Measurements from ENCODE around the gene S100A2. TPM values are rescaled to one million over a fixed set of nuclear protein-coding genes. Genes with fewer than 3 reads are reported as not detected.

S100A2 gene
- total and polyA plus RNA-seq, 2 of the 13 experiments (the other 11 are each of a cell fraction or from before 2014, with no cell fraction given): 1.2 TPM

DNA sequence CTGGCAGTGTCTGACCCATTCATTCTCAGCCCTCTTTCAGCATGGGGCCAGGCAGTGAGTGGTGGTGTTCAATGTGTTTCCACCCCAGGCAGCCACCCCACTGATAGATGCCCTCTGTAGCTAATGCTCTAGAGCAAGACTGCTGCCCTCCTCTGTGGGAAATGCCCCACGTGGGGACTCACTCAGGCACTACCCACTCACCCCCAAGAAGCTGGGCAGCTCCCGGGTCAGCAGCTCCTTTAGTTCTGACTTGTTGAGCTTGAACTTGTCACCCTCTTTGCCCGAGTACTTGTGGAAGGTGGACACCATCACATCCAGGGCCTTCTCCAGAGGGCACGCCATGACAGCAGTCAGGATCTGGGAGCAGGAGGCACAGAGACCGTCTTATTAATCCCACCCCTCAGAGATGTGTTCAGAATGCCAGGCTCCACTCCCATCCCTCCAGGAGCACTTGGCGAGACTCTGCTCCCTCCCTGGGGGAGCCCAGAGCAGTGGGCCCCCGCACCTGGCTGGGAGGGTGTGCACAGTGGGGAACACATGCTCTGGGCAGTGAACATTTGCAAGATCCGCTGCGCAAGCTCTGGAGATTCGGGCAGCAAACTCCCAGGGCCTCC, 21.1 kb downstream of the S100A2 start (continued):
- TF ChIP-seq, protein P1, sequence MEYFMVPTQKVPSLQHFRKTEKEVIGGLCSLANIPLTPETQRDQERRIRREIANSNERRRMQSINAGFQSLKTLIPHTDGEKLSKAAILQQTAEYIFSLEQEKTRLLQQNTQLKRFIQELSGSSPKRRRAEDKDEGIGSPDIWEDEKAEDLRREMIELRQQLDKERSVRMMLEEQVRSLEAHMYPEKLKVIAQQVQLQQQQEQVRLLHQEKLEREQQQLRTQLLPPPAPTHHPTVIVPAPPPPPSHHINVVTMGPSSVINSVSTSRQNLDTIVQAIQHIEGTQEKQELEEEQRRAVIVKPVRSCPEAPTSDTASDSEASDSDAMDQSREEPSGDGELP (IDR thresholded peaks at IDR 0.05; ENCODE audit: borderline replicate concordance, low read depth): no peak
- TF ChIP-seq SRF (IDR thresholded peaks at IDR 0.05; ENCODE audit: low read depth, low read length): no peak
- no peak for TF ChIP-seq ZNF749 (CRISPR knock-in tag; IDR thresholded peaks at IDR 0.05; ENCODE audit: borderline replicate concordance)
- no peak for TF ChIP-seq ZNF589 (CRISPR knock-in tag; conservative IDR thresholded peaks at IDR 0.05)
- TF ChIP-seq, protein P2, sequence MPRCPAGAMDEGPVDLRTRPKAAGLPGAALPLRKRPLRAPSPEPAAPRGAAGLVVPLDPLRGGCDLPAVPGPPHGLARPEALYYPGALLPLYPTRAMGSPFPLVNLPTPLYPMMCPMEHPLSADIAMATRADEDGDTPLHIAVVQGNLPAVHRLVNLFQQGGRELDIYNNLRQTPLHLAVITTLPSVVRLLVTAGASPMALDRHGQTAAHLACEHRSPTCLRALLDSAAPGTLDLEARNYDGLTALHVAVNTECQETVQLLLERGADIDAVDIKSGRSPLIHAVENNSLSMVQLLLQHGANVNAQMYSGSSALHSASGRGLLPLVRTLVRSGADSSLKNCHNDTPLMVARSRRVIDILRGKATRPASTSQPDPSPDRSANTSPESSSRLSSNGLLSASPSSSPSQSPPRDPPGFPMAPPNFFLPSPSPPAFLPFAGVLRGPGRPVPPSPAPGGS (CRISPR knock-in tag; IDR thresholded peaks at IDR 0.05): 0 out of 2 replicates have a peak, but pooled peaks have one; percentile 41
- no peak for TF ChIP-seq ZNF567 (CRISPR knock-in tag; IDR thresholded peaks at IDR 0.05; ENCODE audit: borderline replicate concordance)
- TF ChIP-seq ZNF383 (CRISPR knock-in tag; IDR thresholded peaks at IDR 0.05; ENCODE audit: borderline replicate concordance): no peak
- no peak for TF ChIP-seq ISL2 (CRISPR knock-in tag; IDR thresholded peaks at IDR 0.05)
- TF ChIP-seq TAF1 (CRISPR knock-in tag; IDR thresholded peaks at IDR 0.05): peak; percentile 43; the same call in 1 of the 2 replicates
- TF ChIP-seq ATF7 (IDR thresholded peaks at IDR 0.05): no peak
- TF ChIP-seq ATF7 (CRISPR knock-in tag; IDR thresholded peaks at IDR 0.05): 0 out of 2 replicates have a peak, but pooled peaks have one; percentile 29
- TF ChIP-seq, protein P3, sequence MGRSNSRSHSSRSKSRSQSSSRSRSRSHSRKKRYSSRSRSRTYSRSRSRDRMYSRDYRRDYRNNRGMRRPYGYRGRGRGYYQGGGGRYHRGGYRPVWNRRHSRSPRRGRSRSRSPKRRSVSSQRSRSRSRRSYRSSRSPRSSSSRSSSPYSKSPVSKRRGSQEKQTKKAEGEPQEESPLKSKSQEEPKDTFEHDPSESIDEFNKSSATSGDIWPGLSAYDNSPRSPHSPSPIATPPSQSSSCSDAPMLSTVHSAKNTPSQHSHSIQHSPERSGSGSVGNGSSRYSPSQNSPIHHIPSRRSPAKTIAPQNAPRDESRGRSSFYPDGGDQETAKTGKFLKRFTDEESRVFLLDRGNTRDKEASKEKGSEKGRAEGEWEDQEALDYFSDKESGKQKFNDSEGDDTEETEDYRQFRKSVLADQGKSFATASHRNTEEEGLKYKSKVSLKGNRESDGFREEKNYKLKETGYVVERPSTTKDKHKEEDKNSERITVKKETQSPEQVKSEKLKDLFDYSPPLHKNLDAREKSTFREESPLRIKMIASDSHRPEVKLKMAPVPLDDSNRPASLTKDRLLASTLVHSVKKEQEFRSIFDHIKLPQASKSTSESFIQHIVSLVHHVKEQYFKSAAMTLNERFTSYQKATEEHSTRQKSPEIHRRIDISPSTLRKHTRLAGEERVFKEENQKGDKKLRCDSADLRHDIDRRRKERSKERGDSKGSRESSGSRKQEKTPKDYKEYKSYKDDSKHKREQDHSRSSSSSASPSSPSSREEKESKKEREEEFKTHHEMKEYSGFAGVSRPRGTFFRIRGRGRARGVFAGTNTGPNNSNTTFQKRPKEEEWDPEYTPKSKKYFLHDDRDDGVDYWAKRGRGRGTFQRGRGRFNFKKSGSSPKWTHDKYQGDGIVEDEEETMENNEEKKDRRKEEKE (IDR thresholded peaks at IDR 0.05): no peak
- TF ChIP-seq ZNF12 (CRISPR knock-in tag; IDR thresholded peaks at IDR 0.05): no peak
- TF ChIP-seq EP300 (IDR thresholded peaks at IDR 0.05; ENCODE audit: low read depth in 2 of 2, low read length in 2 of 2): no peak
- no peak for TF ChIP-seq EP300 (CRISPR knock-in tag; IDR thresholded peaks at IDR 0.05; ENCODE audit: borderline replicate concordance)
- TF ChIP-seq NFKB2 (CRISPR knock-in tag; IDR thresholded peaks at IDR 0.05; ENCODE audit: borderline replicate concordance): no peak
- TF ChIP-seq ZNF331 (CRISPR knock-in tag; IDR thresholded peaks at IDR 0.05): no peak
- TF ChIP-seq NCOA1 (CRISPR knock-in tag; IDR thresholded peaks at IDR 0.05): no peak
- 0 out of 2 replicates have a peak, but pooled peaks have one; percentile 18 for TF ChIP-seq ZBTB38 (CRISPR knock-in tag; IDR thresholded peaks at IDR 0.05)
- TF ChIP-seq, protein P4, sequence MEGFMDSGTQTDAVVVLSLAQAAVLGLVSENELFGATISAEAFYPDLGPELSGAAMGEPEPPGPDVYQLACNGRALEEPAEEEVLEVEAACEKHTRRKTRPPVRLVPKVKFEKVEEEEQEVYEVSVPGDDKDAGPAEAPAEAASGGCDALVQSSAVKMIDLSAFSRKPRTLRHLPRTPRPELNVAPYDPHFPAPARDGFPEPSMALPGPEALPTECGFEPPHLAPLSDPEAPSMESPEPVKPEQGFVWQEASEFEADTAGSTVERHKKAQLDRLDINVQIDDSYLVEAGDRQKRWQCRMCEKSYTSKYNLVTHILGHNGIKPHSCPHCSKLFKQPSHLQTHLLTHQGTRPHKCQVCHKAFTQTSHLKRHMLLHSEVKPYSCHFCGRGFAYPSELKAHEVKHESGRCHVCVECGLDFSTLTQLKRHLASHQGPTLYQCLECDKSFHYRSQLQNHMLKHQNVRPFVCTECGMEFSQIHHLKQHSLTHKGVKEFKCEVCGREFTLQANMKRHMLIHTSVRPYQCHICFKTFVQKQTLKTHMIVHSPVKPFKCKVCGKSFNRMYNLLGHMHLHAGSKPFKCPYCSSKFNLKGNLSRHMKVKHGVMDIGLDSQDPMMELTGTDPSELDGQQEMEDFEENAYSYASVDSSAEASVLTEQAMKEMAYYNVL (CRISPR knock-in tag; IDR thresholded peaks at IDR 0.05; ENCODE audit: borderline replicate concordance): no peak
- no peak for TF ChIP-seq ZNF367 (CRISPR knock-in tag; IDR thresholded peaks at IDR 0.05; ENCODE audit: borderline replicate concordance)
- 0 out of 2 replicates have a peak, but pooled peaks have one; percentile 49 for TF ChIP-seq ZNF230 (CRISPR knock-in tag; IDR thresholded peaks at IDR 0.05)
- TF ChIP-seq SAP130 (CRISPR knock-in tag; IDR thresholded peaks at IDR 0.05; ENCODE audit: low read depth): no peak
- no peak for TF ChIP-seq PHF21A (CRISPR knock-in tag; IDR thresholded peaks at IDR 0.05)
- no peak for TF ChIP-seq ZNF24 (IDR thresholded peaks at IDR 0.05)

Data from HepG2 (cell line).